22Rv1 (cell line): Measurements from ENCODE around the gene PDZRN3.

ENCODE experiments used
- H3K27ac ChIP-seq: fragments of 450-650 bp; 2 replicates; pipeline ENCODE4 v1.5.1; 2017
- ZFX ChIP-seq: fragments of 450-650 bp; IDR thresholded peaks from 2 replicates; pipeline ENCODE4 v1.6.1; 2017; ENCODE audit warnings: antibody characterized with exemption, borderline replicate concordance
- TF ChIP-seq, protein P1 (sequence below): fragments of 450-650 bp; IDR thresholded peaks from 2 replicates; pipeline ENCODE4 v1.5.1; 2017; ENCODE audit warnings: mild to moderate bottlenecking

The PDZRN3 gene

DNA sequence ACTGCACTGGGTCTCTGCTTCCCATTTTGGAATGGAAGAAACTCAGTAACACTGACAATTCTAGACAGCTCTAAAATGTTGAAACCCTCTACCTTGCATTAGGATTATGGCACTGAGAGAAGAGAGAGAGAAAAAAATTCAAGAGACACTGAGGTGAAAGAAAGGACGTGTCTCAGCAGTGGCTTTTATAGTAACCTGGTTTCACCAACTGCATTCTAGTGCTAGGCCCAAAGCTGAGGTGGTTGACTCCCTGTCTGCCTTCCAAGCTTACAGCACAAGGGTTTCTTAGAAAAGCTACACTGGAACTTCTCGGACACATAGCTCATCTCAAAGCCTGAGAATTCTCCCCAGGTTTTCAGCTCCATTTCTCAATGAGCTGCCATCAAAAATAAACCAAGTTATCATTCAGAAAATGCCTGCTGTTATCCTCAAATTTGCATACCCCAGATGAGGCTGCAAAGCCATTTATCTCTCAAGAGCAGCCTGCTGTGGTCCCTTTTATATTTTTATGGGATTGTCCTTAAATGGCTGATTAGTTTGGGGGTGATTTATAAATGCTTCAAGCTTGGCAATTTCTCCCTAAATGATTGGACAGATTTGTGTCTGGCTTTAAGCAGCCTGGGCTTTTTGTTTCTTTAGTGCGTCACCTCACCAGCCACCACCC, 283.3 kb downstream of the PDZRN3 start:
- TF ChIP-seq, protein P1, sequence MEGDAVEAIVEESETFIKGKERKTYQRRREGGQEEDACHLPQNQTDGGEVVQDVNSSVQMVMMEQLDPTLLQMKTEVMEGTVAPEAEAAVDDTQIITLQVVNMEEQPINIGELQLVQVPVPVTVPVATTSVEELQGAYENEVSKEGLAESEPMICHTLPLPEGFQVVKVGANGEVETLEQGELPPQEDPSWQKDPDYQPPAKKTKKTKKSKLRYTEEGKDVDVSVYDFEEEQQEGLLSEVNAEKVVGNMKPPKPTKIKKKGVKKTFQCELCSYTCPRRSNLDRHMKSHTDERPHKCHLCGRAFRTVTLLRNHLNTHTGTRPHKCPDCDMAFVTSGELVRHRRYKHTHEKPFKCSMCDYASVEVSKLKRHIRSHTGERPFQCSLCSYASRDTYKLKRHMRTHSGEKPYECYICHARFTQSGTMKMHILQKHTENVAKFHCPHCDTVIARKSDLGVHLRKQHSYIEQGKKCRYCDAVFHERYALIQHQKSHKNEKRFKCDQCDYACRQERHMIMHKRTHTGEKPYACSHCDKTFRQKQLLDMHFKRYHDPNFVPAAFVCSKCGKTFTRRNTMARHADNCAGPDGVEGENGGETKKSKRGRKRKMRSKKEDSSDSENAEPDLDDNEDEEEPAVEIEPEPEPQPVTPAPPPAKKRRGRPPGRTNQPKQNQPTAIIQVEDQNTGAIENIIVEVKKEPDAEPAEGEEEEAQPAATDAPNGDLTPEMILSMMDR, result no peak
- TF ChIP-seq ZFX, result no peak
- no peak overlapping the region for H3K27ac ChIP-seq

DNA sequence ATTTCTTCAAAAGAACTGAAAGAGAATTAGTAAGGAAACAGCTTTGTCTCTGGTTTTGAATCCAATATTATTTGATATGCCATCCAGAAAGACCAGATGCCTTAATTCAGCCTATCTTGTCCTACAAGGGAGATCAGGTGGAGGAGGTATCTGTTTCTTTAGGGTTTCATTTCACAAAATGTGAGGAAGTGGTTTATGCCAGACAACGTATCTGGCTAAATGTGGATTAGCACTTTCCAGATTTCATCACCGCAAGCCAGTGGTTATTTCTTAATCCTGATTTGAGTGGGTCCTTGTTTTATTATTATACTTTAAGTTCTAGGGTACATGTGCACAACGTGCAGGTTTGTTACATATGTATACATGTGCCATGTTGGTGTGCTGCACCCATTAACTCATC, 292.2 kb downstream of the PDZRN3 start:
- no peak for TF ChIP-seq ZFX
- TF ChIP-seq, protein P1, result no peak

More for the DNA sequence above, 292.2 kb downstream of the PDZRN3 start:
- H3K27ac ChIP-seq, result no peak overlapping the region
